HepG2 (cell line): ENCODE data around the gene AKR1E2.

Source experiments
- ATAD3A ChIP-seq: sonication (generic); formaldehyde crosslinking; IDR thresholded peaks from 2 replicates; pipeline ENCODE4 v1.4.0; 2020; ENCODE audit warnings: missing genetic modification reagents
- KDM1A ChIP-seq: IDR thresholded peaks from 2 replicates; pipeline ENCODE4 v1.6.1; 2016; ENCODE audit warnings: missing compliant biosample characterization
- MAX ChIP-seq: IDR thresholded peaks from 2 replicates; pipeline ENCODE4 v1.6.1; 2012; ENCODE audit warnings: inconsistent platforms
- NKX3-1 ChIP-seq: sonication (generic); formaldehyde crosslinking; IDR thresholded peaks from 2 replicates; pipeline ENCODE4 v1.5.0; 2020; ENCODE audit warnings: missing genetic modification reagents
- POLR2A ChIP-seq, 2 experiments: IDR thresholded peaks; 2 replicates each; pipeline ENCODE4 v1.6.1; 2011; ENCODE audit warnings: low read depth in 2 of 2, low read length in 2 of 2, mild to moderate bottlenecking in 1 of 2, moderate library complexity in 1 of 2; ENCODE audit not compliant: insufficient read depth in 1 of 2
- RAD21 ChIP-seq: fragments of 450-650 bp; formaldehyde crosslinking; IDR thresholded peaks from 2 replicates; pipeline ENCODE4 v1.5.0; 2020; ENCODE audit warnings: mild to moderate bottlenecking
- TRIM24 ChIP-seq: sonication (generic); formaldehyde crosslinking; IDR thresholded peaks from 2 replicates; pipeline ENCODE4 v1.8.0; 2022; ENCODE audit warnings: mild to moderate bottlenecking, missing genetic modification reagents
- WIZ ChIP-seq: sonication (generic); formaldehyde crosslinking; IDR thresholded peaks from 2 replicates; pipeline ENCODE4 v1.5.1; 2020; ENCODE audit warnings: mild to moderate bottlenecking, missing genetic modification reagents
- ZFP36 ChIP-seq: fragments of 150-350 bp; IDR thresholded peaks from 2 replicates; pipeline ENCODE4 v1.6.1; 2018; ENCODE audit warnings: borderline replicate concordance, low read length, low read depth; ENCODE audit not compliant: partially characterized antibody
- ZNF770 ChIP-seq: sonication (generic); formaldehyde crosslinking; IDR thresholded peaks from 2 replicates; pipeline ENCODE4 v1.5.0; 2020; ENCODE audit warnings: mild to moderate bottlenecking, missing genetic modification reagents
- ZSCAN25 ChIP-seq: sonication (generic); formaldehyde crosslinking; IDR thresholded peaks from 2 replicates; pipeline ENCODE4 v1.8.0; 2022; ENCODE audit warnings: mild to moderate bottlenecking, missing genetic modification reagents
- TF ChIP-seq, protein P1 (sequence below): sonication (generic); formaldehyde crosslinking; IDR thresholded peaks from 2 replicates; pipeline ENCODE4 v1.4.0; 2020; ENCODE audit warnings: missing genetic modification reagents, borderline replicate concordance
- TF ChIP-seq, protein P2 (sequence below): sonication (generic); formaldehyde crosslinking; IDR thresholded peaks from 2 replicates; pipeline ENCODE4 v1.5.0; 2020; ENCODE audit warnings: mild to moderate bottlenecking, missing genetic modification reagents, moderate library complexity

GRCh38 chr10:4848356-4849041, 22.5 kb downstream of the AKR1E2 start:
- no peak for TF ChIP-seq WIZ
- no peak for TF ChIP-seq POLR2A (IDR thresholded peaks at IDR 0.05; ENCODE audit: insufficient read depth in 1 of 2, low read depth in 2 of 2, low read length in 2 of 2)
- no peak for TF ChIP-seq RAD21
- no peak for TF ChIP-seq KDM1A (CRISPR knock-in tag)
- TF ChIP-seq, protein P1, sequence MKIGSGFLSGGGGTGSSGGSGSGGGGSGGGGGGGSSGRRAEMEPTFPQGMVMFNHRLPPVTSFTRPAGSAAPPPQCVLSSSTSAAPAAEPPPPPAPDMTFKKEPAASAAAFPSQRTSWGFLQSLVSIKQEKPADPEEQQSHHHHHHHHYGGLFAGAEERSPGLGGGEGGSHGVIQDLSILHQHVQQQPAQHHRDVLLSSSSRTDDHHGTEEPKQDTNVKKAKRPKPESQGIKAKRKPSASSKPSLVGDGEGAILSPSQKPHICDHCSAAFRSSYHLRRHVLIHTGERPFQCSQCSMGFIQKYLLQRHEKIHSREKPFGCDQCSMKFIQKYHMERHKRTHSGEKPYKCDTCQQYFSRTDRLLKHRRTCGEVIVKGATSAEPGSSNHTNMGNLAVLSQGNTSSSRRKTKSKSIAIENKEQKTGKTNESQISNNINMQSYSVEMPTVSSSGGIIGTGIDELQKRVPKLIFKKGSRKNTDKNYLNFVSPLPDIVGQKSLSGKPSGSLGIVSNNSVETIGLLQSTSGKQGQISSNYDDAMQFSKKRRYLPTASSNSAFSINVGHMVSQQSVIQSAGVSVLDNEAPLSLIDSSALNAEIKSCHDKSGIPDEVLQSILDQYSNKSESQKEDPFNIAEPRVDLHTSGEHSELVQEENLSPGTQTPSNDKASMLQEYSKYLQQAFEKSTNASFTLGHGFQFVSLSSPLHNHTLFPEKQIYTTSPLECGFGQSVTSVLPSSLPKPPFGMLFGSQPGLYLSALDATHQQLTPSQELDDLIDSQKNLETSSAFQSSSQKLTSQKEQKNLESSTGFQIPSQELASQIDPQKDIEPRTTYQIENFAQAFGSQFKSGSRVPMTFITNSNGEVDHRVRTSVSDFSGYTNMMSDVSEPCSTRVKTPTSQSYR (CRISPR knock-in tag) = no peak
- TF ChIP-seq NKX3-1 (CRISPR knock-in tag) = no peak
- no peak for TF ChIP-seq MAX
- TF ChIP-seq TRIM24 (CRISPR knock-in tag) = no peak
- no peak for TF ChIP-seq ZNF770 (CRISPR knock-in tag)
- no peak for TF ChIP-seq ZSCAN25 (CRISPR knock-in tag)
- no peak for TF ChIP-seq ATAD3A (CRISPR knock-in tag)
- TF ChIP-seq ZFP36 = no peak
- TF ChIP-seq, protein P2, sequence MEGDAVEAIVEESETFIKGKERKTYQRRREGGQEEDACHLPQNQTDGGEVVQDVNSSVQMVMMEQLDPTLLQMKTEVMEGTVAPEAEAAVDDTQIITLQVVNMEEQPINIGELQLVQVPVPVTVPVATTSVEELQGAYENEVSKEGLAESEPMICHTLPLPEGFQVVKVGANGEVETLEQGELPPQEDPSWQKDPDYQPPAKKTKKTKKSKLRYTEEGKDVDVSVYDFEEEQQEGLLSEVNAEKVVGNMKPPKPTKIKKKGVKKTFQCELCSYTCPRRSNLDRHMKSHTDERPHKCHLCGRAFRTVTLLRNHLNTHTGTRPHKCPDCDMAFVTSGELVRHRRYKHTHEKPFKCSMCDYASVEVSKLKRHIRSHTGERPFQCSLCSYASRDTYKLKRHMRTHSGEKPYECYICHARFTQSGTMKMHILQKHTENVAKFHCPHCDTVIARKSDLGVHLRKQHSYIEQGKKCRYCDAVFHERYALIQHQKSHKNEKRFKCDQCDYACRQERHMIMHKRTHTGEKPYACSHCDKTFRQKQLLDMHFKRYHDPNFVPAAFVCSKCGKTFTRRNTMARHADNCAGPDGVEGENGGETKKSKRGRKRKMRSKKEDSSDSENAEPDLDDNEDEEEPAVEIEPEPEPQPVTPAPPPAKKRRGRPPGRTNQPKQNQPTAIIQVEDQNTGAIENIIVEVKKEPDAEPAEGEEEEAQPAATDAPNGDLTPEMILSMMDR = no peak
